H1 (cell line): Measurements from ENCODE around the gene TUBGCP2. TPM values are rescaled to one million over a fixed set of nuclear protein-coding genes. Genes with fewer than 3 reads are reported as not detected.
A peak's percentile ranks its signal among the peaks of the same experiment; 100 is the strongest.

Experiments
- CEBPB ChIP-seq: IDR thresholded peaks from 2 replicates; pipeline ENCODE4 v1.6.1; 2012; ENCODE audit warnings: low read depth, low read length
- JUN ChIP-seq: IDR thresholded peaks from 2 replicates; pipeline ENCODE4 v1.6.1; 2011; ENCODE audit warnings: low read depth, mild to moderate bottlenecking, improper control_type of control experiment, low read length
- NANOG ChIP-seq: IDR thresholded peaks from 2 replicates; pipeline ENCODE4 v1.6.1; 2011; ENCODE audit warnings: low read length, low read depth, mild to moderate bottlenecking, inconsistent platforms; ENCODE audit not compliant: insufficient read depth, poor library complexity, severe bottlenecking
- RNF2 ChIP-seq: fragments of 200-900, 300-1000 bp; sonication (generic); IDR thresholded peaks from 2 replicates; pipeline ENCODE4 v1.7.1; 2016; ENCODE audit warnings: borderline replicate concordance, low read depth, mild to moderate bottlenecking, antibody characterized with exemption, low read length; ENCODE audit not compliant: poor library complexity, severe bottlenecking; ENCODE audit errors: missing control alignments
- SIN3A ChIP-seq, 2 experiments: IDR thresholded peaks in 1 of 2; conservative IDR thresholded peaks in 1 of 2; 2 replicates each; pipeline ENCODE4 v1.6.1; 2011 to 2012; ENCODE audit warnings: low read length in 2 of 2, improper control_type of control experiment in 1 of 2, low read depth in 1 of 2, mild to moderate bottlenecking in 1 of 2
- polyA plus RNA-seq, 7 experiments: library from polyadenylated mRNA; depleted of rRNA in 3 of 7; stranded (reverse) in 5 of 7; unstranded in 2 of 7; fragments of >200 nt in 5 of 7; fragments of 200-250 nt in 2 of 7; gene quantifications; 1 replicate in 5 of 7; 2 replicates in 1 of 7; 4 replicates in 1 of 7; pipeline versions ENCODE4 v1.2.1 to v1.2.3, GENCODE V29; 2011 to 2013; ENCODE audit warnings: missing spikeins in 2 of 7, mixed read lengths in 2 of 7
- total RNA-seq: library from RNA; stranded (reverse); fragmentation: NEBNext Ultra II Directional; extraction: Animal tissue kit (Norgen Biotek cat#: 25700); gene quantifications from 2 replicates; pipeline ENCODE4 v1.2.1, GENCODE V29; 2021
- TF ChIP-seq, protein P1 (sequence below): fragments of 300-600 bp; sonication (generic); IDR thresholded peaks from 2 replicates; pipeline ENCODE4 v1.7.1; 2012; ENCODE audit warnings: low read length, moderate library complexity, mild to moderate bottlenecking, inconsistent platforms; ENCODE audit not compliant: insufficient replicate concordance
- TF ChIP-seq, protein P2 (sequence below): IDR thresholded peaks from 2 replicates; pipeline ENCODE4 v1.6.1; 2012; ENCODE audit warnings: low read length, inconsistent platforms

The TUBGCP2 gene
- total and polyA plus RNA-seq, 2 of the 8 experiments (the other 6 are each of a cell fraction or from before 2014, with no cell fraction given), result 34.9 to 51.9 TPM

DNA sequence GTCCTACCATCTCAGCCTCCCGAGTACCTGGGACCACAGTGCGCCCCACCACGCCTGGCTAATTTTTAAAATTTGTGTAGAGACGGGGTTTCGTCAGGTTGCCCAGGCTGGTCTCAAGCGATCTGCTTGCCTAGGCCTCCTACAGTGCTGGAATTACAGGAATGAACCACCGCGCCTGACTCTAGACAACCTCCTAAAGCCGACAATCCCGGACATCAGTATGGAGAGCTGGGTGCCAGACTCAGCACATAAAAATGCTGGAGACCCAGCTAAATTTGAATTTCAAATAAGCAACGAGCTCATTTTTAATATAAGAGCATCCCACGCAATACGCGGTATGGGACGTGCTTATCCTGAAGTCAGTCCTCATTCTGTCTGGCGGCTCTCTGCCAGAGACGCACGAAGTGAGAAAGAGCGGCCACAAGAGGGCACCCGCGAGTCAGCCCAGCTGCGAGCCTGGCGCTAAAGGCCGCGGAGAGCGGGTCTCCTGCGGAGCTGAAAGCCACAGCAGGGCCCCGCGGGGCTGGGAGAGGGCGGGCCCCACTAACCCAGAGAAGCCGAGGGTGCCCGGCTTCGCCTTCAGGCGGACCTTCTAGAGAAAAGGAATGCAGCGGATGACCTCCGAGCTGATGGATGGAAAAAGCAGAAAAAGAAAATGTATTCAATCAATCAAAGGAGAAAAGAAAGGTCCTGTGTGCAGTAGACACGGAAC, 21.0 kb upstream of the TUBGCP2 start (continued):
- TF ChIP-seq, protein P1, sequence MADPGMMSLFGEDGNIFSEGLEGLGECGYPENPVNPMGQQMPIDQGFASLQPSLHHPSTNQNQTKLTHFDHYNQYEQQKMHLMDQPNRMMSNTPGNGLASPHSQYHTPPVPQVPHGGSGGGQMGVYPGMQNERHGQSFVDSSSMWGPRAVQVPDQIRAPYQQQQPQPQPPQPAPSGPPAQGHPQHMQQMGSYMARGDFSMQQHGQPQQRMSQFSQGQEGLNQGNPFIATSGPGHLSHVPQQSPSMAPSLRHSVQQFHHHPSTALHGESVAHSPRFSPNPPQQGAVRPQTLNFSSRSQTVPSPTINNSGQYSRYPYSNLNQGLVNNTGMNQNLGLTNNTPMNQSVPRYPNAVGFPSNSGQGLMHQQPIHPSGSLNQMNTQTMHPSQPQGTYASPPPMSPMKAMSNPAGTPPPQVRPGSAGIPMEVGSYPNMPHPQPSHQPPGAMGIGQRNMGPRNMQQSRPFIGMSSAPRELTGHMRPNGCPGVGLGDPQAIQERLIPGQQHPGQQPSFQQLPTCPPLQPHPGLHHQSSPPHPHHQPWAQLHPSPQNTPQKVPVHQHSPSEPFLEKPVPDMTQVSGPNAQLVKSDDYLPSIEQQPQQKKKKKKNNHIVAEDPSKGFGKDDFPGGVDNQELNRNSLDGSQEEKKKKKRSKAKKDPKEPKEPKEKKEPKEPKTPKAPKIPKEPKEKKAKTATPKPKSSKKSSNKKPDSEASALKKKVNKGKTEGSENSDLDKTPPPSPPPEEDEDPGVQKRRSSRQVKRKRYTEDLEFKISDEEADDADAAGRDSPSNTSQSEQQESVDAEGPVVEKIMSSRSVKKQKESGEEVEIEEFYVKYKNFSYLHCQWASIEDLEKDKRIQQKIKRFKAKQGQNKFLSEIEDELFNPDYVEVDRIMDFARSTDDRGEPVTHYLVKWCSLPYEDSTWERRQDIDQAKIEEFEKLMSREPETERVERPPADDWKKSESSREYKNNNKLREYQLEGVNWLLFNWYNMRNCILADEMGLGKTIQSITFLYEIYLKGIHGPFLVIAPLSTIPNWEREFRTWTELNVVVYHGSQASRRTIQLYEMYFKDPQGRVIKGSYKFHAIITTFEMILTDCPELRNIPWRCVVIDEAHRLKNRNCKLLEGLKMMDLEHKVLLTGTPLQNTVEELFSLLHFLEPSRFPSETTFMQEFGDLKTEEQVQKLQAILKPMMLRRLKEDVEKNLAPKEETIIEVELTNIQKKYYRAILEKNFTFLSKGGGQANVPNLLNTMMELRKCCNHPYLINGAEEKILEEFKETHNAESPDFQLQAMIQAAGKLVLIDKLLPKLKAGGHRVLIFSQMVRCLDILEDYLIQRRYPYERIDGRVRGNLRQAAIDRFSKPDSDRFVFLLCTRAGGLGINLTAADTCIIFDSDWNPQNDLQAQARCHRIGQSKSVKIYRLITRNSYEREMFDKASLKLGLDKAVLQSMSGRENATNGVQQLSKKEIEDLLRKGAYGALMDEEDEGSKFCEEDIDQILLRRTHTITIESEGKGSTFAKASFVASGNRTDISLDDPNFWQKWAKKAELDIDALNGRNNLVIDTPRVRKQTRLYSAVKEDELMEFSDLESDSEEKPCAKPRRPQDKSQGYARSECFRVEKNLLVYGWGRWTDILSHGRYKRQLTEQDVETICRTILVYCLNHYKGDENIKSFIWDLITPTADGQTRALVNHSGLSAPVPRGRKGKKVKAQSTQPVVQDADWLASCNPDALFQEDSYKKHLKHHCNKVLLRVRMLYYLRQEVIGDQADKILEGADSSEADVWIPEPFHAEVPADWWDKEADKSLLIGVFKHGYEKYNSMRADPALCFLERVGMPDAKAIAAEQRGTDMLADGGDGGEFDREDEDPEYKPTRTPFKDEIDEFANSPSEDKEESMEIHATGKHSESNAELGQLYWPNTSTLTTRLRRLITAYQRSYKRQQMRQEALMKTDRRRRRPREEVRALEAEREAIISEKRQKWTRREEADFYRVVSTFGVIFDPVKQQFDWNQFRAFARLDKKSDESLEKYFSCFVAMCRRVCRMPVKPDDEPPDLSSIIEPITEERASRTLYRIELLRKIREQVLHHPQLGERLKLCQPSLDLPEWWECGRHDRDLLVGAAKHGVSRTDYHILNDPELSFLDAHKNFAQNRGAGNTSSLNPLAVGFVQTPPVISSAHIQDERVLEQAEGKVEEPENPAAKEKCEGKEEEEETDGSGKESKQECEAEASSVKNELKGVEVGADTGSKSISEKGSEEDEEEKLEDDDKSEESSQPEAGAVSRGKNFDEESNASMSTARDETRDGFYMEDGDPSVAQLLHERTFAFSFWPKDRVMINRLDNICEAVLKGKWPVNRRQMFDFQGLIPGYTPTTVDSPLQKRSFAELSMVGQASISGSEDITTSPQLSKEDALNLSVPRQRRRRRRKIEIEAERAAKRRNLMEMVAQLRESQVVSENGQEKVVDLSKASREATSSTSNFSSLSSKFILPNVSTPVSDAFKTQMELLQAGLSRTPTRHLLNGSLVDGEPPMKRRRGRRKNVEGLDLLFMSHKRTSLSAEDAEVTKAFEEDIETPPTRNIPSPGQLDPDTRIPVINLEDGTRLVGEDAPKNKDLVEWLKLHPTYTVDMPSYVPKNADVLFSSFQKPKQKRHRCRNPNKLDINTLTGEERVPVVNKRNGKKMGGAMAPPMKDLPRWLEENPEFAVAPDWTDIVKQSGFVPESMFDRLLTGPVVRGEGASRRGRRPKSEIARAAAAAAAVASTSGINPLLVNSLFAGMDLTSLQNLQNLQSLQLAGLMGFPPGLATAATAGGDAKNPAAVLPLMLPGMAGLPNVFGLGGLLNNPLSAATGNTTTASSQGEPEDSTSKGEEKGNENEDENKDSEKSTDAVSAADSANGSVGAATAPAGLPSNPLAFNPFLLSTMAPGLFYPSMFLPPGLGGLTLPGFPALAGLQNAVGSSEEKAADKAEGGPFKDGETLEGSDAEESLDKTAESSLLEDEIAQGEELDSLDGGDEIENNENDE, result no peak
- 0 out of 2 replicates have a peak, but pooled peaks have one; percentile 9 for TF ChIP-seq CEBPB
- no peak for TF ChIP-seq RNF2
- TF ChIP-seq, protein P2, sequence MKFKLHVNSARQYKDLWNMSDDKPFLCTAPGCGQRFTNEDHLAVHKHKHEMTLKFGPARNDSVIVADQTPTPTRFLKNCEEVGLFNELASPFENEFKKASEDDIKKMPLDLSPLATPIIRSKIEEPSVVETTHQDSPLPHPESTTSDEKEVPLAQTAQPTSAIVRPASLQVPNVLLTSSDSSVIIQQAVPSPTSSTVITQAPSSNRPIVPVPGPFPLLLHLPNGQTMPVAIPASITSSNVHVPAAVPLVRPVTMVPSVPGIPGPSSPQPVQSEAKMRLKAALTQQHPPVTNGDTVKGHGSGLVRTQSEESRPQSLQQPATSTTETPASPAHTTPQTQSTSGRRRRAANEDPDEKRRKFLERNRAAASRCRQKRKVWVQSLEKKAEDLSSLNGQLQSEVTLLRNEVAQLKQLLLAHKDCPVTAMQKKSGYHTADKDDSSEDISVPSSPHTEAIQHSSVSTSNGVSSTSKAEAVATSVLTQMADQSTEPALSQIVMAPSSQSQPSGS, result no peak
- no peak for TF ChIP-seq JUN
- no peak for TF ChIP-seq SIN3A (conservative IDR thresholded peaks at IDR 0.05 in 1 of 2, IDR thresholded peaks at IDR 0.05 in 1 of 2; ENCODE audit: low read depth in 1 of 2, low read length in 2 of 2)
- no peak for TF ChIP-seq NANOG
